Fibroblast of skin of abdomen (primary cell): Measurements from ENCODE around the gene MAP3K1. TPM values are rescaled to one million over a fixed set of nuclear protein-coding genes. Genes with fewer than 3 reads are reported as not detected.
A peak's percentile ranks its signal among the peaks of the same experiment; 100 is the strongest.
"Not testable (repeated sequence)": the region's sequence is repeated elsewhere in the genome, so short reads cannot be mapped to it uniquely, and the experiment has no call there.

Source experiments
- DNase-seq: peaks from one replicate; pipeline ENCODE4 v3.0.0-alpha.2; 2013
- polyA plus RNA-seq, 2 experiments: library from polyadenylated mRNA; unstranded; fragments of 120-200 nt; gene quantifications; one replicate each; pipeline ENCODE4 v1.2.1, GENCODE V29; 2013; ENCODE audit not compliant: insufficient read length in 2 of 2

Gene MAP3K1
- 2.5 TPM for polyA plus RNA-seq (2013, experiment 1 of 2; ENCODE audit: insufficient read length)
- polyA plus RNA-seq (2013, experiment 2 of 2; ENCODE audit: insufficient read length): 2.5 TPM

GRCh38 chr5:56814963-56815657 is at the start of gene MAP3K1:
TSS of gene MAP3K1 (plus strand) at chr5:56815549. CDS start at chr5:56815574, 25 bp downstream.
- peak; percentile 71 for DNase-seq

GRCh38 chr5:56766926-56767325 is 48.4 kb upstream of the MAP3K1 start:
- DNase-seq: no peak

- DNase-seq: no peak
Measured at GRCh38 chr5:56769875-56770604, 45.3 kb upstream of the MAP3K1 start.

- no peak for DNase-seq
Measured at GRCh38 chr5:56772767-56773166, 42.6 kb upstream of the MAP3K1 start.

GRCh38 chr5:56774957-56775356 is 40.4 kb upstream of the MAP3K1 start:
- no peak for DNase-seq

GRCh38 chr5:56776212-56776846 is 39.0 kb upstream of the MAP3K1 start:
- DNase-seq: not testable (repeated sequence)

- DNase-seq: no peak
Measured at GRCh38 chr5:56783261-56783660, 32.1 kb upstream of the MAP3K1 start.

GRCh38 chr5:56786346-56786745 is 29.0 kb upstream of the MAP3K1 start:
- DNase-seq: no peak

GRCh38 chr5:56791396-56791795 is 24.0 kb upstream of the MAP3K1 start:
- DNase-seq: no peak

- DNase-seq: no peak
Measured at GRCh38 chr5:56798521-56798920, 16.8 kb upstream of the MAP3K1 start.

GRCh38 chr5:56800186-56800585 is 15.2 kb upstream of the MAP3K1 start:
- DNase-seq: no peak

- no peak for DNase-seq
Measured at GRCh38 chr5:56801256-56801655, 14.1 kb upstream of the MAP3K1 start.

- DNase-seq: no peak
Measured at GRCh38 chr5:56802205-56802604, 13.1 kb upstream of the MAP3K1 start.

- no peak for DNase-seq
Measured at GRCh38 chr5:56803025-56803424, 12.3 kb upstream of the MAP3K1 start.

- no peak for DNase-seq
Measured at GRCh38 chr5:56803894-56804293, 11.5 kb upstream of the MAP3K1 start.

GRCh38 chr5:56807679-56808078 is 7.7 kb upstream of the MAP3K1 start:
- no peak for DNase-seq

GRCh38 chr5:56808211-56808610 is 7.1 kb upstream of the MAP3K1 start:
- no peak for DNase-seq

- no peak for DNase-seq
Measured at GRCh38 chr5:56810826-56811225, 4.5 kb upstream of the MAP3K1 start.

- no peak for DNase-seq
Measured at GRCh38 chr5:56812110-56812509, 3.2 kb upstream of the MAP3K1 start.

GRCh38 chr5:56813302-56813701 is 2.0 kb upstream of the MAP3K1 start:
- DNase-seq: no peak

GRCh38 chr5:56814361-56814962 is 887 bp upstream of the MAP3K1 start:
- DNase-seq: no peak

GRCh38 chr5:56815658-56816545 is 553 bp downstream of the MAP3K1 start:
- no peak for DNase-seq
